HG03460 (cell line): ENCODE measurements around the gene CASP2.
"Not testable (repeated sequence)": the region's sequence is repeated elsewhere in the genome, so short reads cannot be mapped to it uniquely, and the experiment has no call there.

ENCODE experiments used
- ATAC-seq: cut with Tn5 transposase; IDR thresholded peaks from one replicate; pipeline ENCODE4 v1.9.1; 2021; ENCODE audit not compliant: unreplicated experiment

Gene CASP2

DNA sequence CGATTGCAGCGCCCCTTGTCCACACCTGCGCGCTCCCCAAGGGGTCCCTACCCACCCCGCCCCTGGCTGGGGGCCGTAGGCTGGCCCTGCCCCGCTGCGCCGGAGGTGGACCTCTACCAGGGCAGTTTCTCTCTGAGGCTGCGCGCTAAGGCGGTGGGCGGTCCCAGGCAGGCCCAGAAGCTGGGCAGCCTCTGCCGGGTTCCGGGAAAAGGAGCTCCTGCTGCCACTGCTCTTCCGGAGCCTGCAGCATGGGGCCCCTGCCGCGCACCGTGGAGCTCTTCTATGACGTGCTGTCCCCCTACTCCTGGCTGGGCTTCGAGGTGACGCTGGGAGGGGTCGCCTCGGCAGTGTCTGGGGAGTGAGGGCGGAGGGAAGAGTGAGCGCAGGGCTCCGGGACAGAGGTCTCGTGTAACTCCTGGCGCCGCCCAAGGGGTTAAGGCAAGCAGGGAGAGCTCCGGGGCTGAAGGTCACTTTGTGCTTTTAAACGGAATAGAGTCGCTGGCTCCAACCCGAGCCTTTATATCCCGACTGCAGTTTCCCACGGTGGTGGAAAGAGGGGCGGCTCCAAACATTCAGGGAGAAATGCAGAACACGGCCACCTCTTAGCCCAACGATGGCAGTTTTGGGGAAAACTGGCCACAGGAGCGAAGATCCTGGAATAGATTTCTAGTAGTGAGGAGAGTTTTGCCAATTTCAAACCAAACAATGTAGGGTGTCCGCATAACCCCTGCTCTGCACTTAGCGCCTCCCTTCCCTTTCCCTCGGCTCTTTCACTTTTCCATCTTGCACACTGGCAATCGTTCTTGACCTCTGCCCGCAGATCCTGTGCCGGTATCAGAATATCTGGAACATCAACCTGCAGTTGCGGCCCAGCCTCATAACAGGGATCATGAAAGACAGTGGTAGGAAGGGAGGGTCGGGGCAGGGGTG lies 24.6 kb upstream of the CASP2 start, which contains the start of gene GSTK1:
Gene GSTK1 (plus strand): TSS at position 176 of the 930 bp plus-strand sequence. CDS start 73 bp downstream, at position 249.
- ATAC-seq = peak; percentile 96

- ATAC-seq = not testable (repeated sequence)
Observed at GRCh38 chr7:143264196-143264568, 24.0 kb upstream of the CASP2 start.

DNA sequence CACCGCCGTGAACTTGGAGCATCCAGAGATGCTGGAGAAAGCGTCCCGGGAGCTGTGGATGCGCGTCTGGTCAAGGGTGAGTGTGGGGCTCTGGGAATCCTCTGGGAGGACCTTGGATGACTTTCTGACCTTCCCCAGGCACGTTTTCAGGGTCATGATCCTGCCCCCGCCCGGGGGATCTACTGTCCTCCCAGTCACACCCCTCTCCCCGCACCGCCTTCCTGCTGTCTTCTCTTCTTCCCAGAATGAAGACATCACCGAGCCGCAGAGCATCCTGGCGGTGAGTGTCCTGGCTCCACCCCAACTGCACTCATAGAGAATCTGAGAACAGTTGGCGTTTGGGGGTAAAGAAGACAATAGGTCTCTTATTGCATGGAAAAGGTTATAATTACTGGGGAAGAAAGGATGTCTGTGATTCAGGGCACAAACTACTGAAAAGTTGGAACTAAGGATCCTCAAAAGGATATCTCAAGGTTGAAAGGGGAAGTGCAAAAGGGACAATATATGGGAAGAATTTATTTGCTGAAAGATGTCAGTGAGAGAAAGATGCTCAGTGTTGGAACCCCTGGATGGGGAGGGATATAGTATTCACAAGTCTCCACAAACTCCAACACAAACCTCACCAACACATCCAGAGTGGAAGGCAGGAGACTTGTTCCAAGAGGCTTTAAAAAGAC lies 23.0 kb upstream of the CASP2 start:
- no peak for ATAC-seq

GRCh38 chr7:143269251-143269650 lies 18.9 kb upstream of the CASP2 start:
- no peak for ATAC-seq

GRCh38 chr7:143271240-143271639 lies 16.9 kb upstream of the CASP2 start:
- ATAC-seq = no peak

DNA sequence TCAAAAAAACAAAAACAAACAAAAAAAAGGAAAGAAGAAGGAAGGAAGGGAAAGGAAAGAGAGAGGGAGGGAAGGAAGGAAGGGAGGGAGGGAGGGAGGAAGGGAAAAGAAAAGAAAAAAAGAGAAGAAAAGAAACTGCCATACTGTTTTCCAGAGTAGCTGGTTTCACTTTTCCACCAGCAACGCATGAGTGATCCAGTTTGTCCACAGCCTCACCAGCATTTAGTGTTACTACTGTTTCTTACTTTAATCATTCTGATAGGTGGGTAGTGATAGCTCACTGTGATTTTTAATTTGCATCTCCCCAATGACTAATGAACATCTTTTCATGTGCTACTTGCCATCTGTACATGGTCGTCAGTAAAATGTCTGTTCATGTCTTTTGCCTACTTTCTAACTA lies 15.3 kb upstream of the CASP2 start:
- no peak for ATAC-seq

DNA sequence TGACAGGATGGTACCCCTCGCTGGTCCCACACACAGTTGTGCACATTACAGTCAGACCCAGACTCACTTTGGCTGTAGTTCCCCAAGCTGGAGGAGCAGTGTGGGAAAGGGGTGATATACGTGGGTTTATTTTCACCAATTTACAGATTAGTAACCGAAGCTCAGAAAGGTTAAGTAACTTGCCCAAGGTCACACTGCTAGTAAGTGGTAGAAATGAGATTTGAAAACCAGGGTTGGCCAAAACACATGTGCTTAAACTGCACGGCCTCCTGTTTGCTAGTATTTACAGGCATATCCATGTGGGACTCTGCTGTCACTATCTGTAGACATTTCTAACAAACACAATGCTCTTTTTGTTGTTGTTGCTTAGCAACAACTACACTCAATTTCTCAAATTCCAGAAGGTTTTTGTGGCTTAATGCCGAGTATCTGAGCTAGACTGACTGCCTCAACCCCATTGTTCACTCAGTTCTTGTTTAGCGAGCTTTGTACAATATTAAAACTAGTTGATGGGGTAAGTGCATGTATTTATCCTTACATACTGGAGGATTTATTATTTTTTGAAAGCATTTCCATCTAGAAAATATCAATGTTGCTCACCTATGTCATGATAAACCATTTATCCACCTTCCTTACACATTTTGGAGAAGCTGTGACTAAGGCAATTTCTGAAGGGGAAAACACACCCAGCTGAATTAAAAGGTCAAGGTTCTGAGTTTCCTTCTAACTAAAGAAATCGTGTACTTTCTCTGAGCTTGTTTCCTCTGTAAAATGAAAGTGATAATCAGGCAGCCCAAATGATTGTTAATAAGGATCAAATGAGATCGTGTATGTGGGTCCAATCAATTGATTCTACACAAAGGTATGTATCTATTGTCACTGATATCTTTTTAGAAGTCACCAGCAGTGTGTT lies 8.7 kb upstream of the CASP2 start:
- no peak for ATAC-seq

DNA sequence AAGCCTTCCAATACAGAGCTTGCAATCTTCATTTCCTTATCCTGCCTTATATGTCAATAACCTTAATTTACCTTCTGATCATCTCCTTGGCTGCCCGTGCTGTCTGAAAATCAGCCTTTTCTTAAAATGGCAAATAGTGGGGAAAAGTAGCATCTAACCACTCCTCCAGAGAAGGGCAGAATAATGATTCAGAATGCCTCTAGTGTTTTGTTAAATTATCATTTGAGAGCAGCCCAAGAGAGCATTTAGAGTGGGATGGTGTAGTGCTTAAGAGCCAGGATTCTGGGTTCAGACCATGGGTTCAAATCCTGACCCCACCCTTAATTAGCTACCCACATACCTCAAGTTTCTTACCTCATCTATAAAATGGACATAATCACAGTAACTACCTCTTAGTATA lies 8.0 kb upstream of the CASP2 start:
- ATAC-seq = no peak

DNA sequence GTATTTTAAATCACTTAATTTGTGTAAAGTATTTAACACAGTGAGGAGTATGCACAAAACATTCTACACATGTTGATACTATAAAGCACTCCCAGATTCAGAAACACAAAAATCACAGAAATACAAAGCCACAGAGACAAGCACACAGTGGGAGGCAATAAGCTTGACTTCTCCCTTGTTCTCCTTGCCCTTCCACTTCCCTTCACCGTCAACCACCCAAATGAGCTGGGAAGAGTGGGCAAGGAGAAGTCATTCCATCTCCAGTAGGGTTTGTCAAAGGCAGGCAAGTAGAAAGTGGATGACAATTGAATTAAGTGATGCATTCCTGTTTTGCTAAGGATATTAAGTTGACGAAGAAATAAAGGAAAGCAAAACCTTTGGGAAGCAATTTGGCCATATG lies 7.6 kb upstream of the CASP2 start:
- ATAC-seq = no peak

GRCh38 chr7:143281529-143281928 lies 6.6 kb upstream of the CASP2 start:
- no peak for ATAC-seq

DNA sequence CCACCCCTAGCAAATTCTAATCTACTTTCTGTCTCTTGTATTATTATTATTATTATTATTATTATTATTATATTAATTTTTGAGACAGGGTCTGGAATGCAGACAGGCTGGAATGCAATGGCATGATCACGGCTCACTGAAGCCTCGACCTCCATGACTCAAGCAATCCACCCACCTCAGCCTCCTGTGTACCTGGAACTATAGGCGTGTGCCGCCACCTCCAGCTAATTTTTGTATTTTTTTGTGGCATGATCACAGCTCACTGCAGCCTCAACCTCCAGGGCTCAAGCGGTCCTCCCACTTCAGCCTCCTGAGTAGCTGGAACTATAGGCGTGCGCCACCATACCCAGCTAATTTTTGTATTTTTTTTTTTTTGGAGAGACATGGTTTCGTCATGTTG lies 6.0 kb upstream of the CASP2 start:
- ATAC-seq = no peak

GRCh38 chr7:143283381-143283780 lies 4.8 kb upstream of the CASP2 start:
- ATAC-seq = no peak

DNA sequence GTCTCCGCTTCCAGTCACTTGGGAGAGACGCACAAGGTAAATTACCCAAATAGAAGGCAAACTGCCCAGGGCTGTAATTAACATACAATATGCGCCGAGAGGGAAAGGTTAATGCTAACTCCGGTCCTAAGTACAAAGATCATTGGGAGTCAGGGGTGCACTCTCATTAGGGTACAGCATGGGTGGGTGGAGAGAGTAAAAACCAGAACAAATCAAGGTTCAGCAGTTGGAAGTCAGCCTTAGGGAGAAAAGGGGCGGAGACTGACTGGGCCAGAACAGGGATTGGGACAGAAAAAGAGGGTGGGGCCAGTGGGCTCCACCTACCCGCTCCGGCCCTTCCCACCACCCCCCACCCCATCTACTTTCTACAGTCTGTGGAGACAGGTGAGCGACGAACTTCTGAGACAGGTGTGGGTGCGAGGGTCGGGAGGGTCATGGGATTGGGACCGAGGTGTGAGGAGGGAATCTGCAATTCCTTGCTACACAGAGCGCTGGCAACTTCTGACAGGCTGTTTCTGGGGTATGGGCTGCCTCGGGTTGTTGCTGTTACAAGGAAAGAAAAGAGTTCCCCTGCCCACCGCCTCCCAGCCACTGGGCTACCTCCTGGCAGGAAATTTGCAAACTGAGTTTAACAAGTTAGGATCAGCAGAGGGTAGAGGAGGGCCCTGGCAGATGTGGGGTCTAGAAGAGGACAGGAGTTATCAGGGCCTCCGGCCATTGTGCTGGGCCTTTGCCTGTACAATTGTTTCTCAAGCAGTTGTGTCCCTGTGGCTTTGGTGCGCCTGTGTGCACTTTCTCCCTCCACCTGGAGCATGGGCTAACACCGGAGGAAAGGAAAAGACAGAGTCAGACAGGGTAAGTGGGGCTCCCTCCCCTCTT lies 3.3 kb upstream of the CASP2 start, which contains the start of gene TMEM139:
Gene TMEM139 (plus strand): TSS at position 368 of the 879 bp plus-strand sequence. CDS start 1,000 bp downstream, outside the sequence.
- no peak for ATAC-seq

GRCh38 chr7:143285470-143285778 lies 2.7 kb upstream of the CASP2 start:
- ATAC-seq = no peak

DNA sequence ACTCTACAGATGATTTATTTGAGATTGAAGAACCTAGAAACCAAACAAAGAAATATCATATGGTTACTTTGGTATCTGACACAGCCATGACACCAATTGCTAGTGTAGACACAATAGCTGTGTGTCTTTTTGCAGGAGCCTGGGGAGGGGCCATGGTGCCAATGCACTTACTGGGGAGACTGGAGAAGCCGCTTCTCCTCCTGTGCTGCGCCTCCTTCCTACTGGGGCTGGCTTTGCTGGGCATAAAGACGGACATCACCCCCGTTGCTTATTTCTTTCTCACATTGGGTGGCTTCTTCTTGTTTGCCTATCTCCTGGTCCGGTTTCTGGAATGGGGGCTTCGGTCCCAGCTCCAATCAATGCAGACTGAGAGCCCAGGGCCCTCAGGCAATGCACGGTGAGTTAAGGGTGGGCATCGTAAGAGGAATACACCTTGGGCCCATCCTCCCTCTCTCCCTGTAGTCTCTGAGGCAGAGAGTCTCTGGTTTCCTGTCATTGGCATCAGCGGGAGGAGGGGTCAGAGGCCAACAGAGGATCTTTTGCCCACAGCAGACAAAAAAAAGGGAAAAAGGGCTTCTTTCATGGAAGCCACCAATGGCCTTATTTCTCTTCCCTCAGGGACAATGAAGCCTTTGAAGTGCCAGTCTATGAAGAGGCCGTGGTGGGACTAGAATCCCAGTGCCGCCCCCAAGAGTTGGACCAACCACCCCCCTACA lies 2.2 kb upstream of the CASP2 start:
- no peak for ATAC-seq

GRCh38 chr7:143286522-143286890 lies 1.6 kb upstream of the CASP2 start:
- ATAC-seq = no peak

GRCh38 chr7:143287339-143287934 lies 714 bp upstream of the CASP2 start:
- ATAC-seq = no peak

DNA sequence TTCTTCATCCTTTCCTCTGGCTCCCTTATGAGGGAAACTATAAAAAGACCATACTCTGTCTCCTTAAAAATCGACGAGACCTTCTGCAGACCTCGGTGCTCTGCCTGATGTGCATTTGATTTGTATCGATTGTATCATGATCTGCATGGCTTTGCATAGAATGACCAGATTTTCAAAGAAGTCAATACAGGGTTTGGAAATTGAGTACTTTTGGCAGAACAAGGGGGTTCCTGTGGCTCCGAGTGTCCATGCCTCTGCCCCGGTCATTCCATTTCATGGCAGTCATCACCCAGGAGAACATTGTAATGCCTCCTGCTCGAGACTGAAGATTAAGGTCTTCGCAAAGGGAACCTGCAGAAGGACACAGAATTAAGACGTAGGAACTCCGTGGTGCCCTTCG lies 685 bp downstream of the CASP2 start:
- no peak for ATAC-seq

DNA sequence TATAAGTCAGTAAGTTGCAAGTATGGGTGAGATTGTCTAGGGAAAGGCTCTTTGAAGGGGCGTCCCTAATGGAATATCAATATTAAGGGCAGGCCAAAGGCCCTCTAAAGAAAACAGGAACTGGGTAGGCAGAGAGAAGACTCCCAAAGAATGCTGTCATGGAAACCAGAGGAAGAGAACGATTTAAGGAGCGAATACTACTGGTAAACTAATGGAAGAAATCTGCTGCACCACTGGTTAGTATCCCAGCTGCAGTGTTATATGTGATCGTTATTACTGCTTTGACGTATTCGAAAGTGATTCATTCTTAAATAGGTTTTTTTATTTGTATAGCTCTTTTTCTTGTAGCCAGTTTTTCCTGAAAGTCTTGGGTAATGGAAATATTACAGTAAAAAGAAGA lies 1.3 kb downstream of the CASP2 start:
- no peak for ATAC-seq
